Loucy (cell line): ENCODE data around the gene SLC46A2.

Source experiments
- H2AFZ ChIP-seq: fragments of 200-600 bp; sonication (generic); 2 replicates; pipeline ENCODE4 v1.6.0; 2016; ENCODE audit warnings: antibody characterized with exemption, mild to moderate bottlenecking, low read length, moderate library complexity
- H3F3A ChIP-seq: fragments of 200-600 bp; 2 replicates; pipeline ENCODE4 v1.6.0; 2016; ENCODE audit warnings: antibody characterized with exemption, low read depth, mild to moderate bottlenecking
- H3K27me3 ChIP-seq: fragments of 200-600 bp; sonication (generic); 2 replicates; pipeline ENCODE4 v1.6.1; 2014; ENCODE audit warnings: low read length, mild to moderate bottlenecking; ENCODE audit not compliant: insufficient read depth, poor library complexity, severe bottlenecking
- H3K36me3 ChIP-seq: fragments of 200-600 bp; sonication (generic); 2 replicates; pipeline ENCODE4 v1.6.1; 2016; ENCODE audit warnings: low read length; ENCODE audit not compliant: insufficient read depth
- H3K4me1 ChIP-seq: fragments of 200-600 bp; sonication (generic); 2 replicates; pipeline ENCODE4 v1.5.1; 2014; ENCODE audit warnings: low read length, mild to moderate bottlenecking; ENCODE audit not compliant: insufficient read depth, poor library complexity, severe bottlenecking
- H3K4me2 ChIP-seq: fragments of 200-600 bp; sonication (generic); 2 replicates; pipeline ENCODE4 v1.6.0; 2014; ENCODE audit warnings: antibody characterized with exemption, low read length, low read depth, mild to moderate bottlenecking; ENCODE audit not compliant: poor library complexity, severe bottlenecking
- H3K4me3 ChIP-seq: fragments of 200-600 bp; sonication (generic); 2 replicates; pipeline ENCODE4 v1.5.1; 2014; ENCODE audit warnings: low read length, mild to moderate bottlenecking, mixed read lengths; ENCODE audit not compliant: poor library complexity, severe bottlenecking
- H3K79me2 ChIP-seq: fragments of 200-600 bp; sonication (generic); 2 replicates; pipeline ENCODE4 v1.6.1; 2014; ENCODE audit warnings: low read length; ENCODE audit not compliant: insufficient read depth
- H3K9ac ChIP-seq: fragments of 200-600 bp; sonication (generic); 2 replicates; pipeline ENCODE4 v1.6.0; 2014; ENCODE audit warnings: mild to moderate bottlenecking, low read depth, low read length, moderate library complexity; ENCODE audit not compliant: poor library complexity, severe bottlenecking
- H3K9me2 ChIP-seq: fragments of 200-600 bp; sonication (generic); replicated peaks from 2 replicates; pipeline ENCODE4 v1.6.1; 2016; ENCODE audit warnings: low read depth, low read length, mixed read lengths
- H3K9me3 ChIP-seq: fragments of 200-600 bp; sonication (generic); 2 replicates; pipeline ENCODE4 v1.6.1; 2014; ENCODE audit warnings: mild to moderate bottlenecking, antibody characterized with exemption, low read length, low read depth; ENCODE audit not compliant: insufficient read depth
- H4K20me1 ChIP-seq: fragments of 200-600 bp; sonication (generic); 2 replicates; pipeline ENCODE4 v1.6.0; 2014; ENCODE audit warnings: antibody characterized with exemption, low read length, mild to moderate bottlenecking; ENCODE audit not compliant: insufficient read depth, poor library complexity, severe bottlenecking
- CTCF ChIP-seq: fragments of 200-600 bp; sonication (generic); conservative IDR thresholded peaks from 2 replicates; pipeline ENCODE4 v1.5.1; 2014; ENCODE audit warnings: mild to moderate bottlenecking, antibody characterized with exemption, low read length
- EZH2phosphoT487 ChIP-seq: fragments of 200-600 bp; IDR thresholded peaks from 2 replicates; pipeline ENCODE4 v1.6.1; 2018; ENCODE audit warnings: antibody characterized with exemption, mild to moderate bottlenecking, moderate library complexity, borderline replicate concordance

SLC46A2 gene

GRCh38 chr9:112886351-112886750 lies 4.3 kb downstream of the SLC46A2 start:
- Histone ChIP-seq H3F3A (no peaks in the 10 kb centered on the region), H4K20me1 (no peaks in the 10 kb centered on the region), H2AFZ (no peak overlapping the region), H3K36me3 (no peaks in the 10 kb centered on the region), H3K9me2 (no peaks in the 10 kb centered on the region), H3K9me3 (no peaks in the 10 kb centered on the region), H3K27me3 (no peaks in the 10 kb centered on the region), H3K79me2 (no peaks in the 10 kb centered on the region), H3K4me3 (no peak overlapping the region), H3K9ac (no peak overlapping the region), H3K4me2 (no peak overlapping the region), H3K4me1 (no peaks in the 10 kb centered on the region)
- TF ChIP-seq EZH2phosphoT487, result no peak
- no peak for TF ChIP-seq CTCF

GRCh38 chr9:112885324-112885723 lies 5.4 kb downstream of the SLC46A2 start:
- Histone ChIP-seq H3F3A (no peaks in the 10 kb centered on the region), H3K79me2 (no peaks in the 10 kb centered on the region), H3K4me3 (no peak overlapping the region), H4K20me1 (no peaks in the 10 kb centered on the region), H3K9me2 (no peaks in the 10 kb centered on the region), H3K36me3 (no peaks in the 10 kb centered on the region), H3K9me3 (no peaks in the 10 kb centered on the region), H2AFZ (no peak overlapping the region), H3K27me3 (no peaks in the 10 kb centered on the region), H3K4me1 (no peaks in the 10 kb centered on the region), H3K9ac (no peak overlapping the region), H3K4me2 (no peak overlapping the region)
- TF ChIP-seq CTCF, result no peak
- TF ChIP-seq EZH2phosphoT487, result no peak

GRCh38 chr9:112884721-112885120 lies 6.0 kb downstream of the SLC46A2 start:
- Histone ChIP-seq H3K4me1 (no peaks in the 10 kb centered on the region), H4K20me1 (no peaks in the 10 kb centered on the region), H3K9me3 (no peaks in the 10 kb centered on the region), H3K27me3 (no peaks in the 10 kb centered on the region), H2AFZ (no peak overlapping the region), H3K9me2 (no peaks in the 10 kb centered on the region), H3K36me3 (no peaks in the 10 kb centered on the region), H3K4me2 (no peak overlapping the region), H3K9ac (no peak overlapping the region), H3K4me3 (no peak overlapping the region), H3F3A (no peaks in the 10 kb centered on the region), H3K79me2 (no peaks in the 10 kb centered on the region)
- TF ChIP-seq EZH2phosphoT487 (no peak), CTCF (no peak)
